Measurements from ENCODE around the gene SLIT2.

SLIT2 gene

DNA sequence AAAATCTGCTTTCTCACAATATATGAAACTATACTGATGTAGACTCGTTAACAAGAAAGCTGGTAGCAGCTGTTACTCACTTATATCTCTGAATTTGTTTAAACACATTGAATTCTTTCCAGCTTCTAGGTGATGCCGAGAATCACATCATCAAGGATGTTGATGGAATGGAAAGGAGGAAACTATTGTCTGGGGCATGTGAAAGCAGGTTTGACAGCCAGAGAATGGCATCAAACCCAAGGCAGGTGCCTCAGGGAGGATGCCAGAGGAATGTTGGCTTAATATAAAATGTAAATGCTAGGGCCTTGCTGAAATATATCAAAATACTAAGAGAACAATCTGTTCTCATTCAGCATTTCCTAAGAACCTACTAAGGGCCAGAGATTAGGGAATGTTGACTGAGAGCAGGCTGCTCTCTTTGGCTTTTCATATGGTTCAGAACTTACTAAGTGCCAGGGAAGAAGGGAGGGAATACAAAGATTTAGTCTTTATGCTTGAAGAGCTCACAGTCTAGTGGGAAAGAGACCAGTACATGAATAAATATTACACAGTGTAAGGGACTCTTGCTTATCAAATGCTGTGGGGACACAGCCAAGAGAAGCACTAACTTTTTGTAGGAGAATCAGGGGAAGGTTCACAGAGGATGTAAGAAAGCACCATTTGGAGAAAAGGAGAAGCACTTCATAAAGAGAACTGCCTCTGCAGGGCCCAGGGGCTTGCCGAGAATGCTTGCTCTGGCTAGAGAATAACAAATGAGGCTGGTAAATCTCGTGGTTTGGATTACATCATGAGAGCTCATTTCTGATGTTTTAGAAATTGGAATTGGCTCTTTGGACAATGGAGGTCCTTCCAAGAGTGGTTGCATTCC, 14.7 kb downstream of the SLIT2 start:
- DNase-seq (ENCODE audit: low read depth in 2 of 2): no peak

DNA sequence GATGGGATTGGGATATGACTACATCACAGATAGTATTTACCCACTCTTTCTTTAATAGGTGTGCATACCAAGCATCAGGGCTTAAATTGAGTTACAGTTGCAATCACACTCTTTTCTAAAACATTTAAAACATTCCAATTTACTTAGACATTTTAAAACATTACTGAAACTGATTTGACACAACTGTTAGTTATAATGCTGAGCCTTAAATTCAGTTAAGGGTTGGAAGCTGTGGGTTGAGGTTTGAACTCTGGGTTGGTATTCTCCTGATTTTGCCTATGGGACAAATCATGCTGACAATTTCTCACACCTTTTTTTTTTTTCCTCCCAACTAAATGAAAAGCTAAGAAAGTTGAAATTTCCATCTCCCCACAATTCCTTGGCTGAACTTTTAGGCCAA, 16.3 kb downstream of the SLIT2 start:
- DNase-seq (ENCODE audit: low read depth in 2 of 2): no peak

DNA sequence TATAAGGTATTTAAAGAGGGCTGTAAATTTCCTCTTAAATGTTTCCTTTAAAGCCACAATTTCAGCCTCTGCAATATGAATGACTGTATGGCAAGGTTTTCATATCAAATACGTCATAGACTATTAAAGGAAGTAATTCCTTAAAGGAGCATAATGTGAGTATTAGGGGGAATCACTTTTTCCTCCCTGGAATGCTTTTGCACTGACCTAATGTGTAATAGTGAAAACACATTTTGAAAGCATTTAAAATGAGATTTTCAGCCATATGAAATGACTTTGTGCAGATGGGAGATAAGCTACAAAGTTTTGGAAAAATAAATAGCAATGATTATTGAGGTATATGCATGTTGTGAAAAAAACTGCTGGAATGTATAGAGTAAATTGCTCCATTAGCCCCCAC, 17.6 kb downstream of the SLIT2 start:
- no peak for DNase-seq (ENCODE audit: low read depth in 2 of 2)

DNA sequence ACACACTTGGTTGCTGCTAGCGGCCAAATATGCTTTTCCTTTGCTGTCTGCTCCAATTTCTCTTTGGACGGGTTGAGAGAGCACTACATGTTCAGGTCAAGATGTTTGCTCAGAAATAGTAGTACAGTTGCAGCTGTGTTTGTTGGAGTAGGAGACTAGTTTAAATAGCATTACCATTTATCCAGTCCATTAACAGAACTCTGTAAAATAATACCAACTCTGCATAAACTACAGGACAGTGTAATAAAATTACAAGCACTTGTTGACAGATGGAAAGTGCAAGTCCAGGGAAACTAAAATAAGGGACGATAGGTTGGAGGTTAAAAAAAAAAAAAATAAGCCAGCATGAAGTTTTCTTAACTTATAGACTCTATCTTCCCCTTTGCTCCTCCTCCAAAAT, 20.2 kb downstream of the SLIT2 start:
- no peak for DNase-seq (ENCODE audit: low read depth in 2 of 2)

DNA sequence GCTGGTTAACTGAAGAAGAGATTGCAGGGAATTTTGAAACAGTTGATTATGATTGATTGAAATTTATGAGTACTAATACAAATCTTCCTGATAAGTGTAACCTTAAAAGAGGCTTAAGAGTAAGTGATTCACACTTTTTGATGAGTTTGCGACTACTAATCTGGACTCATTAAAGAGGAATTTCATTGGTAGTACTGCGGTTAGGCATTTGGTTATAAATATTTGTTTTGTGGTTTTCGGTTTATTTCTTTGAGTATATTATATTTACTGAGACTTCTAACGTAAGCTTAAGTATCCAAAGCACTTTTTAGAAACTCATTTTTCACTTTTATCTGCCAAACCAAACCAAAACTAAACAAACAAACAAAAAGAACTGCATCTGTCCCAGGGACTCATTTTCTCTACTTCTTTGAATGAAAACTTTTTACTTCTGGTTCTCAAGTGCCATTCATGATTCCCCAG, 20.7 kb downstream of the SLIT2 start:
- DNase-seq (ENCODE audit: low read depth in 2 of 2): no peak

DNA sequence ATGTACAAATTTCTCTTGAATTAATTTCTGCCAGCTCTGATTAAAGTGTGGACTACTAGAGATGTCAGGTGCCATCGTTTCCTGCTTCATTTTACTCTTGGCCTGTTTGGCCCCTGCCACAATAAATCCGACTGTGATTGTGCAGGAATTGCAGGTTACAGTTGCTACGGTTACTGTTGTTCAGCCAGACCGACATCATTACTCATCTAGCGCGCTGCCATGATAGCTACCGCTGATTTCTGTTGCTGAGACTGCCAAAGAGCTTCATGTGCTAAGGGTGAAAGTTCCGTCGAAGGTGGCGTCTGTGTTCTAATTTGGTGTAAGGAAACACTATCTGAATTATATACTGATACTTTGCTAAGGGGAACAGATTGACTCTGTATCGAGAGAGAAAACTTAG, 22.1 kb downstream of the SLIT2 start:
- DNase-seq (ENCODE audit: low read depth in 2 of 2): no peak

DNA sequence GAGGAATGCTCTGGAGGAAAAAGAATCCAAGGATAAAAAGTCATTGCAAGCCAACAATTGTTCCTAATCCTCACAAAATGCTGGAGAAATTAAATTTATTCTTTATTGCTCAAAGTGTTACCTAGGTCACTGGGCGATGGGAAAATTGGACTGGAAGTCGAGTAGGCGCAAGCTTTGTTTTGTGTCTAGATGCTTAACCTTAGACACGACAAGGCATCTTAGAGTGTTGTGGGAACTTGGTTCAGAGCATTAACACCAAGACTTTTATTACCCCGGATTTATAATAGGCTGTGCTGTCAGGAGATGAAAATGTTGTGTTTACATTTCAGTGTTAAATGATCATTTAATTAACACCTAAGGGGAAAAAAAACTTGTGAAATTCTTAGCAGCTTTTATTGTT, 25.1 kb downstream of the SLIT2 start:
- DNase-seq (ENCODE audit: low read depth in 2 of 2): no peak

DNA sequence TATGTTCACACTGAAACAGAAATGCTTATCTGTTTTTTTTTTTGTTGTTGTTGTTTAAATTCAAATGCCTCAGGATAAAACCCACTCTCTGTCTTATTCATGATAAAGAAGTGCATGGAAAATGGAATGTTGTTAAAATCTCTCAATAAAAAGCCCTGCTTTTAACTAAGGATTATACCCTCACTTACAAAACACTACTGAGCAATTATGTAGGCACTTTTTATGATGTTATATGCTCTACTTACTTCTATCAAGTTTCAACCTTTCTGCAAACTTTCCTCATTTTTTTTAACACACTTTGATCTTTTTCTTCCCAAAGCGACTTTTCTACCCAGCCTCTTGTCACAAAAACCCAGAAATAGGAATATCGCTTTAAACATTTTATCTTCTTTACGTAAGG, 26.5 kb downstream of the SLIT2 start:
- DNase-seq (ENCODE audit: low read depth in 2 of 2): no peak

DNA sequence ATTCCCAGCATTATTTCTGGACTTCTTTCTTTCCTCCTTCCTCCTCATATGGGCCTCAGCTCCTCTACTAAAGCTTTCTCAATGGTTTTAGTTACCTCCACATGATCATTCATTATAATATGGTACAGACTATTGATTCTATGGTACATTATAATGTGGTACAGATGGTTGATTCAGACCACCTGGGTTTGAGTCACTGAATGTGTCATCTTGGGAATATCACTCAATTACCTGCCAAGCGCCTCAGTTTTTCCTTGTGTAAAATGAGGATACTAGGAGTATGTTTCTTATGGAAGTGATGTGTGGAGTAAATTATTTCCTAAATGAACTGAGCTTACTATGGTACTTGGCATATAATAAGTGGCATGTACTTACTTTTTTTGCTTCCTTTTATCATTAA, 27.7 kb downstream of the SLIT2 start:
- no peak for DNase-seq (ENCODE audit: low read depth in 2 of 2)

DNA sequence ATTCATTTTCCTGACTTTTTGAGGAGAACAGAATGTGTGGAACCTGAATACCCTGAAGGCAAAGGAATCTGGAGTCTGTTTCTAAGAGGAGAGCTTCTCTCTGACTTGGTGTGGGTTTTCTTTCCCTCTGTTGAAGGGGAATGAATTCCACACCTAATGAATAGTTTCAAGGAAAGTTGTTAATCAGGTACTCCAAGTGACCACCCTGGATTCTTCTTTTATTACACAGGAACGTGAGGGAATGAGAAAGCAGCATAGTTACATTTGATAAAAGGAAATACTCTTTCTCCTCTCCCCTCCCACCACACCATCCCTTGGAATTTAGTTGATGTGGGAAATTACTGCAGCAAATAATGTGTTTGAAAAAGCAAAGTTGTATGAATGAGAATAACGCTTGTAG, 29.7 kb downstream of the SLIT2 start:
- DNase-seq (ENCODE audit: low read depth in 2 of 2): no peak

DNA sequence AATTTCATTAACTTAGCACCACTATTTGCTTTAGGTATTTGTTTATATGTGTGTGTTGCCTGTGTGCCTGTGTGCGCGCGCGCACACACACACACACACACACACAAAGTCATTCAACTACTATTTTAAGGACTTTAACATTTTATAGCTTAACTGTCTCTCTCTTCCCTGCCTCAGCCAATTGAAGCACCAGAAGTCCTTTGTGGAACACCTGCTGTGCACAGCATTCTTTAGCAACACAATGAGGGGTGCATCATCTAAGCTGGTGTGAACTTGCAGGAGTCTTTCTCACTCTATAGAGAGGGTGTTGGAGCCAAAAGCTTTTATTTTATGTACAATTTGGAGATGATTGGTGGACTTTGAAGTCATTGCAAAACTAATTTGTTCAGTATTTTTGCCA, 31.3 kb downstream of the SLIT2 start:
- no peak for DNase-seq (ENCODE audit: low read depth in 2 of 2)

DNA sequence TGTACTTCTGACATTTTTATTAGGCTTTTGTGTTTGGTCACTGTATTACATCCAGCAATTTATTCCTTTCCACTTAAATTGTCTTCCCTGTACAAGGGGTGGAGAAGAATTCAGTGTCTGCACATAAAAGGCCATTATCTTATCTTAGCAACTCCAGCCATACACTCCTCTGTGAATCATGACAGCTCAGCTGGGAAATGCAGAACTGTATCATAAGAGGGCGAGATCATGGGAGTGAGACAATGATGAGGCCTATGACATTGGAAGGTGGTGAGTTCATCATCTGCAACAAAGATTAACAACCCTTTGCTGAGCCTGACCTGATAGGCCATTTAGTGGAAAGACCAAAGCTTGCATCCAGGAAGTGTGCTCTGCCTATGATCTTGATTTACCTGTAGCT, 33.3 kb downstream of the SLIT2 start:
- no peak for DNase-seq (ENCODE audit: low read depth in 2 of 2)

DNA sequence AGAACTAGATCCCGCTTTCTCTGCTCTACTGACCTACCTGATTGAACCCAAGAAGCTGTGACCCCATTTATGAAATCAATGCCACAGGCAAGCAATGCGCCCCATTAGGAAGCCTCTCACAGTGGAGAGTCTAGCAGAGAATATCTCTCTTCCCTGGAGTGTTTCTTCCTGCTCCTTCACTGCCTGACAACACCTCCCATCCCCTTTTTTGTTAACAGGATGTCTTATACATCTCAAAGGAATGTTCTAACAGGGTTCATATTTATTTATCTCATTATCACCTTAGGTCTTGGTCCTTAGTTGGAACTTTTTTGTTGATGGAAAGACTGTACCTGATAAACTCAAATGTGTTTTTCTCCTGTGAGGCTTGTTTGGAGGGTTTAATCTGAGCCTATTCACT, 35.5 kb downstream of the SLIT2 start:
- no peak for DNase-seq (ENCODE audit: low read depth in 2 of 2)

DNA sequence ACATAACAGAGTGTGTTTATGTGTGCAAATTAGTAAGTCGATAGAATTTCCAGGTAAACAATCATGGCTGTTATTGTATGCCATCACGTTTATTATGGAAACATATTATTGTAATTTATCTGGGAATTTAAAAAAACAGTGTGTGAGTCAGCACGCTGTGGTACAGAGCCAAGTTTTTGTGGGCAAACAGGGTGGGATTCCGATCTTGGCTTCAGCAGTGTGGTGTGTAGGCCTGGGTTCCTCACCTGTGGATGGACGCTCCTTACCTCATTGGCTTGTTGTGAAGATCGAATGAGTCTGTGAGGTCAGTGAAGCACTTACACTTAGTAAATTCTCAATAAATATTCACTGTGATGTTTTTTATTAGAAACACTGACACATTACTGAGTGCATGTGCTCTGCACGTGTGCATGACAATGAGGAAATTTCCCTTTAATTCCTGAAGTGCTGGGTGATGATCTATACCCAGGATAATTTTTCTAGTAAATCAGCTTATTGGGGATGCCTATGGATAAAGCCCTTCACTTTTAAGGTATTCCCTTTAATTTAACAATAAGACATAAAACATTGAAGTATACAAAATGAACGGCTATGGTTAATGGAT, 36.4 kb downstream of the SLIT2 start:
- DNase-seq (ENCODE audit: low read depth in 2 of 2): no peak

DNA sequence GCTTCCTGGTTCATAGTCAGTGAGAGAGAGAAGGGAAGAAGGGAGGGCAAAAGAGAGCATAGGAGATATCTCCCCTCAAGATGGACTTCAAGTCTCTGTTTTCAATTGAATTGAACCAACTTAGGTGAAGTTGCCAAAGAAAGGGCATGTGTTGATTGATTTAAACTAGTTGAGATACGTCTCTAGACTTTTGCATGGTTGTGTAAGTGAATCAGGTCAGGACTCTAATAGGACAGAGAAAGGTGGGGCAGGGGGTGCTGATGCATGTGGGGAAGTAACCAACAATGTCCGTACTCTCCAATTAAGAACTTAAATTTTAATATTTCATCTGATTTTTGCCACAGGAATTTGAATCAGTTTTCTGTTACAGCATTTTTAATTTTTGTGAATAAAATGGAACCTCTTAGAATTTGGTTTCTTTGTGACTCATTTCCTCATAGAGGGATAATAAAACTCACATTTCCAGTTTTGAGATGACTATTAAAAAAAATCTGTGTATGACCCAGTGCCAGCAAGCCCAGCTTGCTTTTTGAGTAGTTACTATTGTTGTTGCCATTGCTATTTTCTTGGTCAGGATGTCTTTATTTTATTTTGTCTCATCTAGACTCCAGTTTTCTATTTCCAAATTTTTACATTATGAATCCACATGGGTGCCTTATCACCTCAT, 37.3 kb downstream of the SLIT2 start:
- no peak for DNase-seq (ENCODE audit: low read depth in 2 of 2)

DNA sequence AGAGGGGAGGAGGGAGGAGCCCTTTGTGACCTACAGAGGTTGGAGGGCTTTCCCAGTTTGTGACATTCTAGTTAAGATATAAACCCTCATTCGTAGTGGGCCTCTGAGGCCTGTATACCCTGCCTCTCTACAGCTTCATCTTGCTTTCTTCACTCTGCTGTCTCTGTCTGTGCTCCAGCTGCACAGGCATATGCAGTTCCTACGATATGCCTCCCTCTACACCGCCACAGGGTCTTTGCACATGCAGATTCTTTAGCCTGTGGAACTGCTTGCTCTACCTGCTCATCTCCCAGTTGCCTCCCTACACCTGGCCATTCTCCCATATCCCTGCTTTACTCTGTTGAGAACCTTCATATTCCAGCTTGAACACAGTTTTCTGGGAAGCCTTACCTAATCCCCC, 38.1 kb downstream of the SLIT2 start:
- no peak for DNase-seq (ENCODE audit: low read depth in 2 of 2)

DNA sequence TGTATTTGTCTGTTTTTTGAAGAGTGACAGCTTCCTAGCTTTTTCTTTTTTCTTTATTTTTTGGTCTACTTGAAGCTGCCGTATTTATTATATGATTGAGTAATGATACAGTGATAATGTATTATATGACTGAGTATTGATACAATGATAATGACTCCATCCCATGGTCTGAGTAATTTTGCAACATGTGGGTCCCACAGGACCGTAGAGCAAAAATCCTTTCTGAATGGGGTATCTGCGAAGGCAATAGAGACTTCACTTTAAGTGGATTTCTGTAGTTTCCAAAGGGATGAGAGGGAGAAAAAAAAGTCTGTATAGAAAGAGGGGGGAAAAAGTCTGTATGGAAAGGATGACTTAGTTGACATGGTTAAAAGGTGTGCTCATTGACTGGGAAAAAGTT, 41.0 kb downstream of the SLIT2 start:
- DNase-seq (ENCODE audit: low read depth in 2 of 2): no peak

DNA sequence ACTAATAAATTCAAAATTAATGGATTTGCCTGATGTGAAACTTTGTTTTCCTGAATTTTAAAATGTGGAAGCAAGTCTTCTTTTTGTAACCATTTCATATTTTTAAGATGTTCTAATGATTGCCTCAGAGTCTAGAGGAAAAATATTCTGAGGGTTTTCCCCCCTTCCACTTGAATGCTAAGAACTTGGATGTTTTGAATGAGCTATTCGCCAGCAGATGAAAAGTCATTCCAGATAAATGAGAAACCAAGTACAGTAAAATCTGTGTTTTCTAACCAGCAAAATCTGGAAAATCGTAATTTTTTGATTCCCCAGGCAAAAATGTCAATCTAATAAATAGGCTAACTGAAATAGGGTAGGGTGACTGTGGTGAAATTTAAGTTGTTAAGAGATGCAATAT, 45.6 kb downstream of the SLIT2 start:
- no peak for DNase-seq (ENCODE audit: low read depth in 2 of 2)

DNA sequence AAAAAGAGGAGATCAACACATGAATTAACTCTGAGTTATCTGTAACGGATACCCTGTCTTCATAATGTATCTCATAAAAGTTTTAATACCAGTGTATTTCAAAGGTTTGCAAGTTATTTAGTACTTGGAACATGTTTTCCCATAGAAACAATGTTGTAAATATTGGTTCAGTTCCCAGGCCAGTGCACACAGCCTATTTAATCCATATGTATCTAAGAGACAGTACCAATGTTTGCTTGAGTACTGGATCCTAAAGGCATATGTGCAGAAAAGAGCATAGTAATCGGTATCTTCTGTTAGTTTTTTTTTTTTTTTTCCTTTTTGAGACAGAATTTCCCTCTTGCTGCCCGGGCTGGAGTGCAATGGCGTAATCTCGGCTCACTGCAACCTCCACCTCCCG, 46.1 kb downstream of the SLIT2 start:
- DNase-seq (ENCODE audit: low read depth in 2 of 2): no peak

DNA sequence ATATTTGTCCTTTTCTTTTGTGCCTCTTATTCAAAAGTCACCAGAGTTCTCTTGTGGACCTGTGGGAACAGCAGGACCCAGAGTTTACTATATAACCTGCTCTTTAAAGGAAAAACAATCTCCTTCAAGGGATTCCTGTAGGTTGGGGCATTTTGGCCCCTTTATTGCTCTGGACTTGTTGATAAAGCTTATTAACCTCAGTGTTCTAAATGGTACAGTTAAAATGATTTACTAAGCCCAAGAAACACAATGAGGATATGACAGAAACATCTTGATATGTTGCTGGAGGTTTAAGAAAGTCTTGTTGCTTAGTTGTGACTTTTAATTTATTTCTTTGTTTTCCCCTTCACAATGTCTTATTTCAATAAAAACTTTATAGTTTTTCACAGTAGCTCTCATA, 46.8 kb downstream of the SLIT2 start:
- DNase-seq (ENCODE audit: low read depth in 2 of 2): no peak

DNA sequence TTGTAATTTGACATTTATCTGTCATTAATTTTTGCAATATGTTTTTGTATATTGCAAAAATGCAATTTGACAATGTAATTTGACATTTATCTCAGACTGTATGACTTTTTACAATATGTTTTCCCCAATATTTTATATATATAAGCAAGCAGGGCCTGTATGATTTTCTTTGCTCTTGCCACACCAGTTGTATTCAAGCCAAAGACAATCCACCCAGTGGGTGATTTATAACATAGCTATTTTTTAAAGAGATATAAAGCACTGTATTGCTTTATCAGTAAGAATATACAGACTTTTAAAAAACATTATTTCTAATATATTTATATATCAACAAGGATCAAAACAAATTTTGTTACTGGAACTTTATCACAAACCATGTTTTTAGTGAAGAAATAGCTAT, 47.3 kb downstream of the SLIT2 start:
- no peak for DNase-seq (ENCODE audit: low read depth in 2 of 2)

DNA sequence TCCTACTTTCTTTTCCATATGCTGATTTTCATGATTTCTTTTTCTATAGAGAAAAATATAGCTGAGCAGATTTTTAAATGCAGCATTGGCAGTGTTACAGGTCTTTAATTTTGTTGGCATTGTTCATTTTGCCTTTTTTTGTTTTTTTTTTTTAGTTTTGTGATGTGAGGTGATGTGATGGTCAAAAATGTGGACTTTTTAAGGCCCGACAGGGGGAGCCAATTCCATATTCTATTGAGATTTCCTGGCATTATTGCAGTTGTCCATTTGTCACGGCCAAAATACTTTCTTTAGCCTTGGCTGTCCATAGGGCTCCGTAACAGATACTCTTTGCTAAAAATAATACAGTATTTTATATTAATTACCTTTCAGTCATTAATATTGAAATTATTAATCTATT, 47.8 kb downstream of the SLIT2 start:
- DNase-seq (ENCODE audit: low read depth in 2 of 2): no peak

DNA sequence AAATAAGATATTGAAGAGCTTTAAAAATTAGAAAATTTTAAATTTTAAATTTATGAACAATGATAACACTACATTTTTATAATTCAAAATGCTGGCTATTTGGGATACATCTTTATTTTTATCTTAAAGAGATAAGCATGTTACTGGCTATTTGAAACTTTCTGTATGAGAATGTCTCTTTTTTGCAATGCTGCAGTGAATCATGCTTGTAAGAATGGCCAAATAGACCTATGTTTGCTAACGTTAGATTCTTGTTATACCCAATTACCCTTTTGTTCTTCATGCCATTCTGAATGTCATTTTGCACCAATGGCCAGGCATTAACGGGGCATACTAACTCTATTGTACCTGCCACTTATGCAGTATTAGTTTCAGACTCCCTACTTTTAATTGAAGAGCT, 49.5 kb downstream of the SLIT2 start:
- no peak for DNase-seq (ENCODE audit: low read depth in 2 of 2)
